ENCODE results near the gene RAD51B.

RAD51B gene

GRCh38 chr14:68506645-68507419 lies 687.3 kb downstream of the RAD51B start:
- H3K4me1 ChIP-seq = peaks cover 25% of the 10 kb centered on the region
- H3K4me3 ChIP-seq (ENCODE audit: low read depth, low read length) = no peak overlapping the region
- H3K27ac ChIP-seq = no peak overlapping the region

DNA sequence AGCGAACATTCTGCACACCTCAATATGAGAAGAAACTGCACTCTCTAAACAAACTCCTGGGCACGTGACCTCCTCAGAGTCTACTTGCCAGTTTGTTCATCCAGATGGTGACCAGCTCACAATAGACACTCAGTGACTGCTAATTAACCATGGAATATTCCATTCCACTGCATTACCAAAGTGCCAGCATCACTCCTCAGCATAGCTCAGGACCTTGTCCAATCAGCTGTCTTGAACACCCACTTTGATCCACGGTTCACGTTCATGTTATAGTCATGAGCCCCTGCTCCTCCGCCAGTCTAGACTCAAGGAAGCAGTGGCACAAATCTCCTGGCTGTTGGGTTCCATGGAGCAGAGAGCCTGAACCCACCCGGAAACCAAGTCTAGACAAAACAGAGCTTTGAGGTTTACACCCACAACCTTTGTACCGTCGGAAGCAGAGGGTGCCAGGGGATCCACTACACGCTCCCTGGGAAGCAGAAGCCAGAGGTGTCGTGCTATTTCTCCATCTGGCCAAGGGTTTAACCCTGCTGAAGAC lies 688.0 kb downstream of the RAD51B start:
- no peaks in the 10 kb centered on the region for H3K27me3 ChIP-seq (ENCODE audit: control insufficient read depth, insufficient read depth, low read length)
- H3K36me3 ChIP-seq (ENCODE audit: control insufficient read depth, insufficient read depth, low read length) = no peaks in the 10 kb centered on the region
- no peak overlapping the region for H3K9ac ChIP-seq
- H3K4me1 ChIP-seq = peaks cover 19% of the 10 kb centered on the region
- no peaks in the 10 kb centered on the region for H3K9me3 ChIP-seq (ENCODE audit: control insufficient read depth, low read length)
- no peak overlapping the region for H3K4me2 ChIP-seq (ENCODE audit: low read length)
- no peak overlapping the region for H3K4me3 ChIP-seq (ENCODE audit: low read depth, low read length)
- no peak for TF ChIP-seq CTCF (IDR thresholded peaks at IDR 0.05)
- no peaks in the 10 kb centered on the region for H3K79me2 ChIP-seq
- H3K27ac ChIP-seq = no peak overlapping the region
- H2AFZ ChIP-seq = no peak overlapping the region

More at GRCh38 chr14:68506645-68507419, 687.3 kb downstream of the RAD51B start:
- no peaks in the 10 kb centered on the region for H3K36me3 ChIP-seq (ENCODE audit: control insufficient read depth, insufficient read depth, low read length)
- no peaks in the 10 kb centered on the region for H3K9me3 ChIP-seq (ENCODE audit: control insufficient read depth, low read length)
- no peaks in the 10 kb centered on the region for H3K27me3 ChIP-seq (ENCODE audit: control insufficient read depth, insufficient read depth, low read length)
- H3K4me2 ChIP-seq (ENCODE audit: low read length) = no peak overlapping the region
- no peak for TF ChIP-seq CTCF (IDR thresholded peaks at IDR 0.05)
- H3K9ac ChIP-seq = no peak overlapping the region
- H2AFZ ChIP-seq = no peak overlapping the region
- no peaks in the 10 kb centered on the region for H3K79me2 ChIP-seq

- no peak for TF ChIP-seq CTCF (IDR thresholded peaks at IDR 0.05)
- Histone ChIP-seq H3K4me1 (peaks cover 15% of the 10 kb centered on the region), H3K9ac (no peak overlapping the region), H3K4me3 (ENCODE audit: low read depth, low read length) (no peak overlapping the region), H3K27ac (no peak overlapping the region), H3K79me2 (no peaks in the 10 kb centered on the region), H3K36me3 (ENCODE audit: control insufficient read depth, insufficient read depth, low read length) (no peaks in the 10 kb centered on the region), H3K4me2 (ENCODE audit: low read length) (no peak overlapping the region), H3K9me3 (ENCODE audit: control insufficient read depth, low read length) (no peaks in the 10 kb centered on the region), H3K27me3 (ENCODE audit: control insufficient read depth, insufficient read depth, low read length) (no peaks in the 10 kb centered on the region), H2AFZ (no peak overlapping the region)
These were observed 689.0 kb downstream of the RAD51B start for GRCh38 chr14:68508581-68508980.

DNA sequence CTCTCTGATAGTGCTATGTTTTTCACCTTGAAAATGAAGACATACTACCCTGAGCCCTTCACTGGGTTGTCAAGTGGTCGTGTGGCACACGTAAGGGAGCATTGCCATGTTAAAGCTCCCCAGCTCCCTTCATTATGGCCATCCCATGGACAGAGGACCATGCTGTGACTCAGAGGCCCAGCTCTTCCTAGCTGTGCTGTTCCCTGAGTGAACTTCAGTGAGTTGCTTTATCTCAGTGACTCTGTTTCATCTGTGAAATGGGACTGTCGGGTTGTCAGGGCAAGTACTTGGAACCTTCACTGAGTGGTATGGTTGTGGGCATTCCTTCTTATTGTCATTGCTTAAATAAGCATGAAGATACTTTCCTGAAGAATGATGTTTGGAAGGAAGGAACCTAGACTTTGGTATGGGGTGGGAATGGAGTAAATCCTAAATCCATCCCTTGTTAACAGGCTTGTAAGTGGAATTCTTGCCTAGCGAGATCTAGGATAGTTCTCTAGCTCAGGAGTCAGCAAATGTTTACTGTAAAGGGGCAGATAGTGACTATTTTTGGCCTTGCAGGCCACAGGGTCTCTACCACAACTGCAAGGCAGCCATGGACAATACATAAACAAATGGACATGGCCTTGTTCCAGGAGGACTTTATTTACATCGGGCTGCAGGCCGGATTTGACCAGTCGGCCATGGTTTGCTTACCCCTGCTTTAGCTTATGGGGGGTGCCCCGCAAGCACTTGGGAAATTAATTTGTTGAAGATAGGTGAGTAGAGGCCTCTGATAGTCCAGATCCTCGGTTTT lies 689.8 kb downstream of the RAD51B start:
- H3K9me3 ChIP-seq (ENCODE audit: control insufficient read depth, low read length) = no peaks in the 10 kb centered on the region
- H2AFZ ChIP-seq = no peak overlapping the region
- no peak overlapping the region for H3K4me3 ChIP-seq (ENCODE audit: low read depth, low read length)
- no peak overlapping the region for H3K9ac ChIP-seq
- TF ChIP-seq CTCF (IDR thresholded peaks at IDR 0.05) = no peak
- H3K27ac ChIP-seq = no peak overlapping the region
- peaks cover 16% of the 10 kb centered on the region for H3K4me1 ChIP-seq
- H3K27me3 ChIP-seq (ENCODE audit: control insufficient read depth, insufficient read depth, low read length) = no peaks in the 10 kb centered on the region
- H3K36me3 ChIP-seq (ENCODE audit: control insufficient read depth, insufficient read depth, low read length) = no peaks in the 10 kb centered on the region
- no peaks in the 10 kb centered on the region for H3K79me2 ChIP-seq
- H3K4me2 ChIP-seq (ENCODE audit: low read length) = no peak overlapping the region

Data from parathyroid adenoma (tissue), 2 donors.